PC-3 (cell line): Measurements from ENCODE around the gene DCLK1. TPM values are rescaled to one million over a fixed set of nuclear protein-coding genes. Genes with fewer than 3 reads are reported as not detected.

ENCODE experiments used
- ATAC-seq: fragments of 200-7000 bp; cut with Tn5 transposase; 2 replicates; pipeline ENCODE4 v1.9.1; 2020; ENCODE audit warnings: mild to moderate bottlenecking, moderate library complexity
- BruUV-seq: library from RNA; stranded (reverse); fragments of 400-500 nt; replicated peaks from 2 replicates; lab custom pipeline; 2021; lab: Mats Ljungman, UMichigan
- CTCF ChIA-PET: fragments of 300-600 bp; sonication (Branson Sonifier 250); formaldehyde crosslinking; loops from one replicate; lab custom pipeline; 2022; ENCODE audit warnings: antibody characterized with exemption; lab: Charles Lee
- POLR2A ChIA-PET: fragments of 300-600 bp; sonication (Branson Sonifier 250); formaldehyde crosslinking; loops from one replicate; lab custom pipeline; 2022; ENCODE audit warnings: antibody characterized with exemption; ENCODE audit not compliant: unreplicated experiment; lab: Charles Lee
- DNase-seq: peaks from one replicate; pipeline ENCODE4 v3.0.0-alpha.2; 2015
- H2AFZ ChIP-seq: fragments of 300-600 bp; sonication (generic); 2 replicates; pipeline ENCODE4 v1.6.0; 2016; ENCODE audit warnings: antibody characterized with exemption, low read length
- H3F3A ChIP-seq: fragments of 300-600 bp; sonication (generic); one replicate; pipeline ENCODE4 v1.6.0; 2017; ENCODE audit warnings: antibody characterized with exemption, low read length, control low read depth, mild to moderate bottlenecking; ENCODE audit not compliant: unreplicated experiment
- H3K27ac ChIP-seq: fragments of 300-600 bp; sonication (generic); 2 replicates; pipeline ENCODE4 v1.5.1; 2016; ENCODE audit warnings: mild to moderate bottlenecking, low read length
- H3K27me3 ChIP-seq: fragments of 300-600 bp; sonication (generic); 2 replicates; pipeline ENCODE4 v1.6.1; 2016; ENCODE audit warnings: low read length, mixed read lengths
- H3K36me3 ChIP-seq: fragments of 300-600 bp; sonication (generic); 2 replicates; pipeline ENCODE4 v1.6.1; 2016; ENCODE audit warnings: low read depth, mixed run types, low read length, mixed read lengths
- H3K4me1 ChIP-seq: fragments of 300-600 bp; sonication (generic); 2 replicates; pipeline ENCODE4 v1.5.1; 2016; ENCODE audit warnings: low read length; ENCODE audit not compliant: insufficient read depth
- H3K4me2 ChIP-seq: fragments of 300-600 bp; sonication (generic); 2 replicates; pipeline ENCODE4 v1.6.0; 2016; ENCODE audit warnings: low read length
- H3K4me3 ChIP-seq: fragments of 300-600 bp; sonication (generic); 2 replicates; pipeline ENCODE4 v1.5.1; 2016; ENCODE audit warnings: mild to moderate bottlenecking, low read length, mixed read lengths
- H3K79me2 ChIP-seq: fragments of 300-600 bp; sonication (generic); 2 replicates; pipeline ENCODE4 v1.6.1; 2017; ENCODE audit warnings: low read length, mixed read lengths
- H3K9ac ChIP-seq: fragments of 300-600 bp; sonication (generic); 2 replicates; pipeline ENCODE4 v1.6.0; 2016; ENCODE audit warnings: mild to moderate bottlenecking, low read length
- H3K9me2 ChIP-seq: fragments of 300-600 bp; sonication (generic); replicated peaks from 2 replicates; pipeline ENCODE4 v1.6.1; 2016; ENCODE audit warnings: mixed run types, low read length, mixed read lengths
- H3K9me3 ChIP-seq: fragments of 300-600 bp; sonication (generic); 2 replicates; pipeline ENCODE4 v1.6.1; 2016; ENCODE audit warnings: low read length, mixed read lengths
- H4K20me1 ChIP-seq: fragments of 300-600 bp; sonication (generic); 2 replicates; pipeline ENCODE4 v1.6.1; 2016; ENCODE audit warnings: low read length, mixed read lengths
- CTCF ChIP-seq: fragments of 300-600 bp; sonication (generic); conservative IDR thresholded peaks from 2 replicates; pipeline ENCODE4 v1.5.1; 2017; ENCODE audit warnings: antibody characterized with exemption, low read depth, mild to moderate bottlenecking, low read length
- EZH2 ChIP-seq: fragments of 300-600 bp; sonication (generic); IDR thresholded peaks from one replicate; pipeline ENCODE4 v1.6.1; 2017; ENCODE audit warnings: antibody characterized with exemption, mild to moderate bottlenecking, low read length; ENCODE audit not compliant: unreplicated experiment
- EZH2phosphoT487 ChIP-seq: fragments of 300-600 bp; sonication (generic); IDR thresholded peaks from 2 replicates; pipeline ENCODE4 v1.6.1; 2018; ENCODE audit warnings: mild to moderate bottlenecking, antibody characterized with exemption, low read length, borderline replicate concordance
- intact Hi-C: fragments of 100-400 bp; cut with micrococcal nuclease; formaldehyde crosslinking; loops from 2 replicates; pipeline ENCODE4 v1.9.0; 2023
- total RNA-seq: library from RNA; depleted of rRNA; stranded (reverse); fragments of >200 nt; gene quantifications from 2 replicates; pipeline ENCODE4 v1.2.3, GENCODE V29; 2014

Gene DCLK1
- total RNA-seq, 1 experiment from 2014 or later, result not detected

GRCh38 chr13:35818633-35819067 is 312.5 kb downstream of the DCLK1 start:
- Histone ChIP-seq H2AFZ (no peak overlapping the region), H3K4me1 (no peaks in the 10 kb centered on the region), H3K4me2 (no peak overlapping the region), H3K9me2 (no peaks in the 10 kb centered on the region), H3K9me3 (no peaks in the 10 kb centered on the region), H3K79me2 (no peaks in the 10 kb centered on the region), H3K9ac (no peak overlapping the region), H3K27me3 (0 out of 2 replicates have a peak, but pooled peaks cover 7% of the 10 kb centered on the region), H3K27ac (no peak overlapping the region), H3K4me3 (no peak overlapping the region), H3K36me3 (no peaks in the 10 kb centered on the region), H4K20me1 (no peaks in the 10 kb centered on the region), H3F3A (no peaks in the 10 kb centered on the region)
- TF ChIP-seq CTCF (peak; percentile 62), EZH2phosphoT487 (no peak), EZH2 (no peak)
- no TSS peak for BruUV-seq
- DNase-seq, result peak; percentile 44
- POLR2A ChIA-PET, result no interaction called here
- ATAC-seq, result peak; percentile 51; the same call in 1 of the 2 replicates
- CTCF ChIA-PET, result interaction anchor here (0.6 to 1.7 kb wide), 3 partner anchors 16 to 135 kb away, joined by 3 to 5 read pairs (median 4); no protein-coding TSS in a partner anchor
- intact Hi-C loops, result loop anchor here (2.0 to 10.0 kb wide), 2 partner anchors 138 to 604 kb away; no protein-coding TSS in a partner anchor

GRCh38 chr13:35817642-35818607 is 313.3 kb downstream of the DCLK1 start:
- no peak for TF ChIP-seq CTCF
- TF ChIP-seq EZH2, result no peak
- no peak for TF ChIP-seq EZH2phosphoT487
- DNase-seq (no peak), ATAC-seq (no peak)
- Histone ChIP-seq H3K9me3 (no peaks in the 10 kb centered on the region), H3K79me2 (no peaks in the 10 kb centered on the region), H3K36me3 (no peaks in the 10 kb centered on the region), H3F3A (no peaks in the 10 kb centered on the region), H3K9me2 (no peaks in the 10 kb centered on the region), H3K27me3 (peaks cover 11% of the 10 kb centered on the region; the same call in 1 of the 2 replicates), H2AFZ (no peak overlapping the region), H3K9ac (no peak overlapping the region), H3K4me1 (no peaks in the 10 kb centered on the region), H3K27ac (no peak overlapping the region), H3K4me3 (no peak overlapping the region), H3K4me2 (no peak overlapping the region), H4K20me1 (no peaks in the 10 kb centered on the region)
- ChIA-PET CTCF (interaction anchor here (0.6 to 1.7 kb wide), 3 partner anchors 17 to 136 kb away, joined by 3 to 5 read pairs (median 4); no protein-coding TSS in a partner anchor), POLR2A (no interaction called here)
- intact Hi-C loops, result loop anchor here (2.0 to 10.0 kb wide), 2 partner anchors 139 to 603 kb away; no protein-coding TSS in a partner anchor
- no TSS peak for BruUV-seq
